HUES48 (cell line): ENCODE measurements around the gene HK2.

Source experiments
- H3K27ac ChIP-seq: one replicate; pipeline ENCODE4 v1.7.0; 2013; ENCODE audit warnings: low read depth, low read length, inconsistent platforms
- H3K27me3 ChIP-seq: 2 replicates; pipeline ENCODE4 v1.6.1; 2013; ENCODE audit warnings: mild to moderate bottlenecking, low read length; ENCODE audit not compliant: control insufficient read depth, insufficient read depth
- H3K36me3 ChIP-seq: 2 replicates; pipeline ENCODE4 v1.6.1; 2013; ENCODE audit warnings: low read length; ENCODE audit not compliant: control insufficient read depth, insufficient read depth
- H3K4me1 ChIP-seq: 2 replicates; pipeline ENCODE4 v1.6.1; 2013; ENCODE audit warnings: mild to moderate bottlenecking, low read length; ENCODE audit not compliant: control insufficient read depth, insufficient read depth
- H3K4me3 ChIP-seq: 2 replicates; pipeline ENCODE4 v1.5.1; 2013; ENCODE audit warnings: mild to moderate bottlenecking, low read depth, low read length
- H3K9ac ChIP-seq: 2 replicates; pipeline ENCODE4 v1.6.1; 2013; ENCODE audit warnings: mild to moderate bottlenecking, low read depth, low read length, moderate library complexity
- H3K9me3 ChIP-seq: 2 replicates; pipeline ENCODE4 v1.6.1; 2013; ENCODE audit warnings: low read length; ENCODE audit not compliant: control insufficient read depth, insufficient read depth

HK2 gene

DNA sequence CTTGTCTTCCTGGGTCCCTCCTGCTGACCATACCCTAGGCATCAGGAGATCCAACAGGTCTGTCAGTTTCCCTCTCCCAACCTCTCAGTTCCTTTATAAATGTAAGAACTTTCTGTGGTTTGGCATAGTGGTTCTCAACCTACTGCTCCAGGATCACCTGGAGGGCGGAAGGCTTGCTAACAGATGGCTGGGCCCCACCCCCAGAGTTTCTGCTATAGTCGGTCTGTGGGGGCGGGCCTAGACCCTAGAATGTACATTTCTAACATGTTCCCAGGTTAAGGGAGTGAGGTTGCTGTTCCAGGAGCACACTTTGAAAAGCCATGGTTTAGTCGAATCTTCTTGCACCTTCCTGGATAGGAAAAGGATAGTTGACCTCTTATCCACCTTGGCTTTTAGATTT is 37.0 kb downstream of the HK2 start:
- Histone ChIP-seq H3K9ac (no peak overlapping the region), H3K27ac (no peak overlapping the region), H3K9me3 (no peaks in the 10 kb centered on the region), H3K4me1 (0 out of 2 replicates have a peak, but pooled peaks cover 2% of the 10 kb centered on the region), H3K27me3 (no peaks in the 10 kb centered on the region), H3K36me3 (peaks cover 72% of the 10 kb centered on the region), H3K4me3 (no peak overlapping the region)

DNA sequence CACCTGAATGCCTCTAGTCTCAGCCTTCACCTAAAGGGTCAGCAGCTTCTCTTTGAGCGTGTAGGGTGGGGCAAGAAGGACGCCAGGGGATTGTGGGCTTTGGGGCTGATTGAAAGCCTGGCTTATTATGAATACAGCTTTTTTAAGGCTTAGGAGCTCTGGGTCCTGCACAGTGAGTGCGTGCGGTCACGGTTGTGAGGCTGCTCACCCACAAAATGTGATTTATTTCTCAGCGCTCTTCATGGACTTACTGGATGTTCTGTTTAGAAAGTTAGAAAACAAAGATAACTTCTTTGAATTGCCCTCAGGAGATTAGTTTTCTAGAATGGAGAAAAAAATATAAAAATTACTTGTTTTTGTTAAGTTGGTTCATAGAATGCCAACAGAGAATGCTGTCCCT is 37.5 kb downstream of the HK2 start:
- Histone ChIP-seq H3K4me3 (no peak overlapping the region), H3K9me3 (no peaks in the 10 kb centered on the region), H3K9ac (no peak overlapping the region), H3K27me3 (no peaks in the 10 kb centered on the region), H3K36me3 (peaks cover 73% of the 10 kb centered on the region), H3K4me1 (no peaks in the 10 kb centered on the region), H3K27ac (no peak overlapping the region)

DNA sequence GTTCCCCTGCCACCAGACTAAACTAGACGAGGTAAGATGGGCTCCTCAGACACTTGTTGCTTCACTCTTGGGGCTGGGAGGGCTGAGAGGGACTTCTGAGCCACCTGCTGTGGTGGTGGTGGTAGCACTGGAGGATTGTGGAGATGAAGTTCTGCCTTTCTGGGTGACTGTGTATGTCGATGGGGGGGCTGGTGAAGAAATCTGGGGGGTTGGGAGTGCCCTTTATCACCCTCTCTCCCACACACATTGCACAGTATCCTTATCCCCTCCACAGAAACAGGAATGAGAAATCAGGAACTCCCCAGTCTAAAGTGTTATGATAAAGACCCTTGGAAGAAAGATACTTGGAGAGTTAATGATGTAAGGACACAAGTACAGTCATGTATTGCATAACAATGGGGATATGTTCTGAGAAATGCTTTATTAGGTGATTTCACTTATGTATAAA is 38.5 kb downstream of the HK2 start:
- no peak overlapping the region for H3K27ac ChIP-seq
- no peak overlapping the region for H3K4me3 ChIP-seq
- no peak overlapping the region for H3K9ac ChIP-seq
- H3K36me3 ChIP-seq = peaks cover 81% of the 10 kb centered on the region
- no peaks in the 10 kb centered on the region for H3K27me3 ChIP-seq
- no peaks in the 10 kb centered on the region for H3K4me1 ChIP-seq
- H3K9me3 ChIP-seq = no peaks in the 10 kb centered on the region

DNA sequence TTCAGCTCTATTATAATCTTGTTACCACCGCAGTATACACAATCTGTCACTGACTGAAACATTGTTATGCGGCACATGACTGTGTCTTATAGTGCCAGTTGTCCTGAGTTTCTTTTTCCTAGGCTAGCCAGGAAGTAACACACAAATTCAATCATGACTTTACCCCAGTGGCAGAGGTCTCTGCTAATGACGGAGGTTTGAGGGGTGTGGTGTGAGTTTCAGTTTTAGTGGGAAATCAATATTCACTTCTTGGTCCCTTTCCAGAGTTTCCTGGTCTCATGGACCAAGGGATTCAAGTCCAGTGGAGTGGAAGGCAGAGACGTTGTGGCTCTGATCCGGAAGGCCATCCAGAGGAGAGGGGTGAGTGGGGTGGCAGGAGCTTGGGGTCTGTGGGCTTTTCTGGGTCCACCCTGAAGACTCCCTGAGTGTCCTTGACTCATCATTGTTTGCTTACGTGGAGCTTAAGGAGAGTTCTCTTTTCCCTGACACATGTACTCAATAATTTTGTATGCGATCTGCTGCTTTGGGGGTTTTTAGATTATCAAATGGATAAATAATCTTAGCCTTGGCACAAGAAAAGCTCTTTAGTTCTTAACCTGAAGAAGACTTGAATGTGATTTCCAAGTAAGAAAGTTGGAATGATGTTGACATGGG is 39.2 kb downstream of the HK2 start:
- H3K9ac ChIP-seq = no peak overlapping the region

DNA sequence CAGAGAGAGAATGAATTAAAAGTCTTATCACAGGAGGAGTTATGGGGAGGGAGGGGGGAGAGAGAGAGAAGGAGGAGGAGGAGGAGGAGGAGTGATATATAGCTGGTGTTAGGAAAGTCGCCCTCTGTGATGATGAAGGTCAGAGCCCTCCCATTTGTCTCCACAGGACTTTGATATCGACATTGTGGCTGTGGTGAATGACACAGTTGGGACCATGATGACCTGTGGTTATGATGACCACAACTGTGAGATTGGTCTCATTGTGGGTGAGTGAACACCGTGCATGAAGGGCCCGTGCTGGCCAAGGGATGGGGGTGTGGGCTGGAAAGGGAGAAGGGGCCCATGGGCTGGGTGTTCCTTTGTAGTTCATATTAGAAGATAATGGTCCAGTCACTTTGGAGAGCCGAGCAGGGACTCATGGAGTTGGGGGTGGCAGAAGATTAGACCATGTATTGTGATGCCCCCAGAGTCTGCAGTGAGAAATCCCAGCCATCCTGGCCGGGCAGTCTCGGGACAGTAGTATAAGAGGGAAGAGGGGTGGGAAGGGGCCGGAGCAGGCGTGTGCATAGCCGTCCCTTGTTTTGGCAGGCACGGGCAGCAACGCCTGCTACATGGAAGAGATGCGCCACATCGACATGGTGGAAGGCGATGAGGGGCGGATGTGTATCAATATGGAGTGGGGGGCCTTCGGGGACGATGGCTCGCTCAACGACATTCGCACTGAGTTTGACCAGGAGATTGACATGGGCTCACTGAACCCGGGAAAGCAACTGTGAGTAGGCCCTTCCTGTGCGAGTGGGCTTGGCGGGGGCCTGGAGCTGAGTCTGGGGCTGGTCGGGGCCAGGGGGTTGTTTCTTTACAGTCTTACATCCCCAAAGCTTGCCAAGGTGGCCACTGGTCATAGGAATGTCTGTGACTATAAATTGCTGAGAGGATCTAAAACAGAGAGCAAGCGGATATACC is 40.0 kb downstream of the HK2 start:
- Histone ChIP-seq H3K27me3 (no peaks in the 10 kb centered on the region), H3K27ac (no peak overlapping the region), H3K36me3 (peaks cover 81% of the 10 kb centered on the region), H3K4me1 (no peaks in the 10 kb centered on the region), H3K4me3 (no peak overlapping the region), H3K9me3 (no peaks in the 10 kb centered on the region), H3K9ac (no peak overlapping the region)

More for the DNA sequence above, 39.2 kb downstream of the HK2 start:
- H3K27ac ChIP-seq = no peak overlapping the region
- no peak overlapping the region for H3K4me3 ChIP-seq
- H3K27me3 ChIP-seq = no peaks in the 10 kb centered on the region
- no peaks in the 10 kb centered on the region for H3K4me1 ChIP-seq
- no peaks in the 10 kb centered on the region for H3K9me3 ChIP-seq
- peaks cover 81% of the 10 kb centered on the region for H3K36me3 ChIP-seq

DNA sequence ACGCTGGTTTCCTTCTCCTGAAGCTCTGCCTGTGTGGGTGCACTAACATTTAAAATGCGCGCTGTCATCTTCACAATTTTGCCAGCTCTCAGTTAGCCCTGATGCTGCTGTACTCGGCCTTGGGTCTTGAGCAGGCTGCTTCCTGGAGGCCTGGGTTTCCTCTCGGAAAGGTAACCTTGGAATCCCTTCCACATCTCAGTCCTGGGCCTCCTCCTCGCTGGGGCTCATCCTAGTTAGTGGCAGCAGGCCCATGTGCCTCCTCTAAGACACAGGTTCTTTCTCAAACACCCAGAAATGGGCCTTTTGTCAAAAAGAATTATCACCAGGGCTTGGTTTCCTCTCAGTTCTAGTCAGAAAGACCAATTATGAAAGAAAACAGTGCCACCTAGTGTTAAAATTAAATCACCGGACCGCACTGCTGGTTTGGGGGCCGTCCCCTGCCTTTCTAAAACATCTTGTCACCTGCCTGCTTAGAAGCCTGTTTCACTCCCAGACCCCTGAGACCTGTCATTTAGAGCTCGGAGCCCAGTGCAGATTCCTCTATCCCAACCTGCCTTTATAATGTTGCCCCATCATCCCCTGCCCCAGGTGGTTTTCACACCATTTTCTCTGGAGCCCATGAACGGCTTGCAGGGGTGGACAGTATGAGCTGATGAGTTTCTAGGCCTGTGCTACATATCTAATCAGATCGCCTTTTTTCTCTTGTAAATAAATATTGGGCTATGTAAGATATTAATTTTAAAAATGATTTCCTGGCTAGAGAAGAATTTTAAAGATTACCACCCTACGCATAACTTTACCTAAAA is 42.4 kb downstream of the HK2 start:
- Histone ChIP-seq H3K4me1 (no peaks in the 10 kb centered on the region), H3K4me3 (no peak overlapping the region), H3K27me3 (no peaks in the 10 kb centered on the region), H3K9ac (no peak overlapping the region), H3K9me3 (no peaks in the 10 kb centered on the region), H3K36me3 (peaks cover 90% of the 10 kb centered on the region), H3K27ac (peak overlapping the region; percentile 42)

DNA sequence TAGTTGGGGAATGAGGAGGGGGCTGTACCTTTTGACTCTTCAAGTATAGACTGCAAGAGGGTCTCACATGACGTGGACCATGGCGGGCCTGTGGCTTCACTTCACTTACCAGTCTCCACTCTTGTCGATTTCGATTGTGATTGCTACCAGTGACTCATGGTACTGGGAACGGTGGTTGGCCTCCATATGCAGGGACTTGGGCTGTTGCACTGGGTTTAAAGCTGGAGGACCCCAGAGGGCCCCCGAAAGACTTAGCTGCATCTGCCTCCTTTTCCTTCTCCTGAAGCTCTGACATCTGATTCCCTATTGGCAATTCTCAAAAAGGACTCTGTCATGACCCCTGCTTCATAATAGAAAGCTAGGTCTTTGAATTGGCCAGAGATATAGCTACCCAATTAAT is 43.4 kb downstream of the HK2 start:
- Histone ChIP-seq H3K27me3 (no peaks in the 10 kb centered on the region), H3K36me3 (peaks cover 94% of the 10 kb centered on the region)

DNA sequence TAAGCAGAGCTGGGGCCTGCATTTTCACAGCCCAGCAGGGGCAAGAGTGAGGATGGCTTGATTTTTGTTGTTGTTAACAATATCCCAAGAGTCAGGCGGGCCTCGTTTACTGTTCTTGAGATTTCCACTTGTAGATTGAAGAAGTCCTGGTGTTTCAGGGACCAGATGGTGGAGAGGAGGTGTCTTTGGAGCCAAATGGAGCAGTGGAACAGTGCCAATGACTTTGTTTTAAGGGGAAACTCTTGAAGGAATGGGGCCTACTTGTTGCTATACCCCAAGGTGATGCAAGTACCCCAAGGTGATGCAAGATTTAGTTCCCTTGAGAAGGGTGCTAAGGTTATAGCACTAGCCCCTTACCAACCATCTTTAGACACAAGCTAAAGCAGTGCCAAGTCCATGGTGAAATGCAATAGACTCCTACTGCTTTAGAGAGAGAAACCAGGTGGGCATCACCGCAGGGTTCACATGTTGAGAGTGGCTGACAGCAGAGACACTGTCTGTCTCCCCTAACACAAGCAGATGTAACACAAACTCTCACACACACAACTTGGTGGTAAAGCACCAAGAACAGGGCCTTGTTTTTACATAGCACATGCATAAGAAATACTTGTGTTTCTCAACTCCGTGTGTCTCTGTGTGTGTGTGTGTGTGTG is 44.0 kb downstream of the HK2 start:
- H3K27ac ChIP-seq = no peak overlapping the region
- H3K4me1 ChIP-seq = no peaks in the 10 kb centered on the region
- H3K9ac ChIP-seq = no peak overlapping the region
- no peaks in the 10 kb centered on the region for H3K27me3 ChIP-seq
- H3K4me3 ChIP-seq = no peak overlapping the region
- peaks cover 93% of the 10 kb centered on the region for H3K36me3 ChIP-seq
- no peaks in the 10 kb centered on the region for H3K9me3 ChIP-seq

More for the DNA sequence above, 43.4 kb downstream of the HK2 start:
- no peaks in the 10 kb centered on the region for H3K9me3 ChIP-seq
- no peak overlapping the region for H3K9ac ChIP-seq
- no peak overlapping the region for H3K27ac ChIP-seq
- no peaks in the 10 kb centered on the region for H3K4me1 ChIP-seq
- no peak overlapping the region for H3K4me3 ChIP-seq

DNA sequence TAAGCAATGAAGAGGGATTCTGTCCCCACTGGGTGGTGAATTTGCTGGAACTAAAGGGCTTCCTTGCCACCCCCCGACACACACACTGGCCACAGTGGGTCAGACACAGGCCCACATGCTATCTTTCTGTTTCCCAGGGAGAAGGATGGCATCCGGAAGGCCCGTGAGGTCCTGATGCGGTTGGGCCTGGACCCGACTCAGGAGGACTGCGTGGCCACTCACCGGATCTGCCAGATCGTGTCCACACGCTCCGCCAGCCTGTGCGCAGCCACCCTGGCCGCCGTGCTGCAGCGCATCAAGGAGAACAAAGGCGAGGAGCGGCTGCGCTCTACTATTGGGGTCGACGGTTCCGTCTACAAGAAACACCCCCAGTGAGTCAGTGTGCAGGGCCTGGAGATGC is 44.6 kb downstream of the HK2 start:
- Histone ChIP-seq H3K27me3 (no peaks in the 10 kb centered on the region), H3K27ac (no peak overlapping the region), H3K36me3 (peaks cover 93% of the 10 kb centered on the region), H3K9ac (no peak overlapping the region), H3K4me1 (no peaks in the 10 kb centered on the region), H3K9me3 (no peaks in the 10 kb centered on the region), H3K4me3 (no peak overlapping the region)

DNA sequence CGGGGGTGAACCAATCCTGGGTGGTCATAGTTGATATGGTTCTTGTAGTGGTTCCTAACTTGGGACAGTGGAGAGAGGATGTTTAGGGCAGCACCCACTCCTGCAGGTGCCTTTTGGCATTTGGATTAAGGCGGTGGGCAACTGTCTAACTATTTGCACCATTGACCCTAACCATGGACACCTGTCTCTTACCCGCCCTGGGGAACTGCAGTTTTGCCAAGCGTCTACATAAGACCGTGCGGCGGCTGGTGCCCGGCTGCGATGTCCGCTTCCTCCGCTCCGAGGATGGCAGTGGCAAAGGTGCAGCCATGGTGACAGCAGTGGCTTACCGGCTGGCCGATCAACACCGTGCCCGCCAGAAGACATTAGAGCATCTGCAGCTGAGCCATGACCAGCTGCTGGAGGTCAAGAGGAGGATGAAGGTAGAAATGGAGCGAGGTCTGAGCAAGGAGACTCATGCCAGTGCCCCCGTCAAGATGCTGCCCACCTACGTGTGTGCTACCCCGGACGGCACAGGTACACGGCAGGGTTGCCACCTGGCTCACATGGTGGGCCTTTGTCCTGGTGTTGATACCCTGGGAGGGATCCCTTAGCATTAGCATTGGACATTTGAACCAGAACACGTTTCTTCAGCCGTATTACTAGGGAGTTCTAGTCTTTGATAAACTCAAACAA is 46.3 kb downstream of the HK2 start:
- H3K9me3 ChIP-seq = no peaks in the 10 kb centered on the region
- no peaks in the 10 kb centered on the region for H3K27me3 ChIP-seq
- no peaks in the 10 kb centered on the region for H3K4me1 ChIP-seq
- H3K9ac ChIP-seq = no peak overlapping the region
- H3K27ac ChIP-seq = no peak overlapping the region
- H3K36me3 ChIP-seq = peaks cover 94% of the 10 kb centered on the region
- H3K4me3 ChIP-seq = no peak overlapping the region
